GM18507 (cell line): ENCODE measurements around the gene PHF21B.

Experiments used
- DNase-seq: peaks from one replicate; pipeline ENCODE4 v3.0.0; 2011; ENCODE audit warnings: low read depth; ENCODE audit not compliant: insufficient read length; ENCODE audit errors: extremely low spot score
- FAIRE-seq: peaks from 2 replicates; lab custom pipeline; 2011; peaks lifted over from hg19 to GRCh38; lab: Jason Lieb, UNC

Gene PHF21B

GRCh38 chr22:44888491-44889254 lies 121.1 kb downstream of the PHF21B start:
- FAIRE-seq (no peak), DNase-seq (no peak)

GRCh38 chr22:44887941-44888366 lies 121.9 kb downstream of the PHF21B start:
- DNase-seq, result no peak

GRCh38 chr22:44885806-44886360 lies 123.9 kb downstream of the PHF21B start:
- FAIRE-seq (no peak), DNase-seq (no peak)

More at GRCh38 chr22:44887941-44888366, 121.9 kb downstream of the PHF21B start:
- FAIRE-seq, result no peak

- DNase-seq (no peak), FAIRE-seq (no peak)
Observed at GRCh38 chr22:44884968-44885805, 124.6 kb downstream of the PHF21B start.

GRCh38 chr22:44884562-44884961 lies 125.2 kb downstream of the PHF21B start:
- FAIRE-seq, result no peak
- DNase-seq, result no peak

- FAIRE-seq (no peak), DNase-seq (no peak)
Observed at GRCh38 chr22:44883011-44883421, 126.8 kb downstream of the PHF21B start.

- no peak for FAIRE-seq
- DNase-seq, result no peak
Observed at GRCh38 chr22:44882226-44882905, 127.4 kb downstream of the PHF21B start.

GRCh38 chr22:44881624-44882023 lies 128.2 kb downstream of the PHF21B start:
- DNase-seq (no peak), FAIRE-seq (no peak)

- FAIRE-seq, result no peak
- DNase-seq, result no peak
Observed at GRCh38 chr22:44880610-44881290, 129.1 kb downstream of the PHF21B start.

GRCh38 chr22:44879301-44879680 lies 130.5 kb downstream of the PHF21B start:
- FAIRE-seq, result no peak
- DNase-seq, result no peak

GRCh38 chr22:44878483-44879300 lies 131.1 kb downstream of the PHF21B start:
- FAIRE-seq (no peak), DNase-seq (no peak)

GRCh38 chr22:44876921-44877320 lies 132.9 kb downstream of the PHF21B start:
- no peak for FAIRE-seq
- no peak for DNase-seq

GRCh38 chr22:44871782-44872181 lies 138.0 kb downstream of the PHF21B start:
- DNase-seq (no peak), FAIRE-seq (no peak)

GRCh38 chr22:44870021-44870420 lies 139.8 kb downstream of the PHF21B start:
- DNase-seq (no peak), FAIRE-seq (no peak)

- FAIRE-seq (no peak), DNase-seq (no peak)
Observed at GRCh38 chr22:44869196-44869595, 140.6 kb downstream of the PHF21B start.

GRCh38 chr22:44865193-44866057 lies 144.4 kb downstream of the PHF21B start:
- FAIRE-seq, result no peak
- DNase-seq, result no peak

- no peak for FAIRE-seq
- DNase-seq, result no peak
Observed at GRCh38 chr22:44862981-44863860, 146.6 kb downstream of the PHF21B start.
